HG03196 (cell line): ENCODE data around the gene SNX32.

Experiments
- ATAC-seq: cut with Tn5 transposase; IDR thresholded peaks from one replicate; pipeline ENCODE4 v1.9.1; 2021; ENCODE audit not compliant: unreplicated experiment

The SNX32 gene

GRCh38 chr11:65854852-65855837 lies 21.4 kb downstream of the SNX32 start:
- ATAC-seq = no peak

- no peak for ATAC-seq
These were observed 22.2 kb downstream of the SNX32 start for GRCh38 chr11:65855927-65856363.

- ATAC-seq = peak; percentile 26
These were observed 23.1 kb downstream of the SNX32 start for GRCh38 chr11:65856689-65857499.

GRCh38 chr11:65857500-65857852 lies 23.7 kb downstream of the SNX32 start:
- peak; percentile 0 for ATAC-seq

GRCh38 chr11:65857853-65858680 lies 24.3 kb downstream of the SNX32 start, which contains the start of gene CFL1:
Gene CFL1, minus strand, starts transcription at chr11:65858180. Its CDS starts 81 bp downstream, at chr11:65858099.
- peak; percentile 53 for ATAC-seq

GRCh38 chr11:65858681-65859087 lies 24.9 kb downstream of the SNX32 start:
- no peak for ATAC-seq

GRCh38 chr11:65859095-65859811 lies 25.5 kb downstream of the SNX32 start:
- peak; percentile 50 for ATAC-seq

- peak; percentile 1 for ATAC-seq
These were observed 26.1 kb downstream of the SNX32 start for GRCh38 chr11:65859812-65860277.

- ATAC-seq = peak; percentile 31
These were observed 26.8 kb downstream of the SNX32 start, which contains the start of gene MUS81 for GRCh38 chr11:65860278-65861164. Gene MUS81, plus strand, starts transcription at chr11:65860433. Its CDS starts 321 bp downstream, at chr11:65860754.

GRCh38 chr11:65861165-65861505 lies 27.4 kb downstream of the SNX32 start:
- no peak for ATAC-seq

GRCh38 chr11:65861533-65862183 lies 27.9 kb downstream of the SNX32 start:
- no peak for ATAC-seq

- ATAC-seq = no peak
These were observed 28.5 kb downstream of the SNX32 start for GRCh38 chr11:65862191-65862735.

- no peak for ATAC-seq
These were observed 29.5 kb downstream of the SNX32 start for GRCh38 chr11:65862941-65863888.

- ATAC-seq = no peak
These were observed 30.3 kb downstream of the SNX32 start for GRCh38 chr11:65863889-65864705.

GRCh38 chr11:65864706-65865471 lies 31.1 kb downstream of the SNX32 start:
- ATAC-seq = no peak
